Activated CD4-positive, alpha-beta T cell treated with anti-CD3 and anti-CD28 coated beads, Interleukin-2, amount 50 U/mL, for 1 hour (primary cell): ENCODE measurements around the gene ANXA1.

Experiments used
- DNase-seq: peaks from one replicate; pipeline ENCODE4 v3.0.0-alpha.2; 2020

The ANXA1 gene

DNA sequence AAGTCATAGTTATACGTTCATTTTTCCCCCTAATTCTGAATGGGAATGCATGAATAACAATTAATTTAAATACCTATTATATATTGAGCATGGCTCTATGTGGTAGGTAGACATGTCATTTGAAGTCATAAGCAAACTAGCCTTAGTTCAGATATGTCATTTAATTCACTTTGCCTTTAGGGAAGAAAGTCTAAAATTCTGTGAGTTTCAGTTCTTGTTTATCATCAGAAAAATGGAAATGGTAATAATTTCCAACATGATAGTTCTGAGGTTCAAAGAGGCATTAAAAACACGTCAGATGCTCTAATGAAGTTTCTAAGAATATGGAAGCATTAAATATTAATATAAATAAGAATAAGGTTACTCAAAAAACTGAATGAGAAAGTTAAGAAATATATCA is 13.1 kb upstream of the ANXA1 start:
- no peak for DNase-seq

DNA sequence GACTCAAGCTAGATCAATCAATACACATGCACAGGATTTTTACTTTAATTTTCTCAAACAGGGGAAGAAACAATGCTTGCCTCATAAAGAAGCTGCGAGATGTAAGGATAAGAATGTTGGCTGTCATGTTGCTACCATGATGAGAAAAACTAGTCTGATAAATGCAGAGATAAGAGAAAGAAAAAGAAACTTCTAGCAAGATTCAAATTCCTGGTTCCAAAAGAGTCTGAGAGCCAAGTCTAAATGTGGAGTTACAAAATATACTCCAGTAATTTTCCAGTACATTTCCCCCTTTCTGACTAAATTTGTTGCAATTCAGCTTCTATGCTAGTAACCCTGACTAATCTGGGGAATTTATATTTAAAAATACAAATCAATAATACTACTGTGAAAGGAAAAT is 10.4 kb upstream of the ANXA1 start:
- no peak for DNase-seq

DNA sequence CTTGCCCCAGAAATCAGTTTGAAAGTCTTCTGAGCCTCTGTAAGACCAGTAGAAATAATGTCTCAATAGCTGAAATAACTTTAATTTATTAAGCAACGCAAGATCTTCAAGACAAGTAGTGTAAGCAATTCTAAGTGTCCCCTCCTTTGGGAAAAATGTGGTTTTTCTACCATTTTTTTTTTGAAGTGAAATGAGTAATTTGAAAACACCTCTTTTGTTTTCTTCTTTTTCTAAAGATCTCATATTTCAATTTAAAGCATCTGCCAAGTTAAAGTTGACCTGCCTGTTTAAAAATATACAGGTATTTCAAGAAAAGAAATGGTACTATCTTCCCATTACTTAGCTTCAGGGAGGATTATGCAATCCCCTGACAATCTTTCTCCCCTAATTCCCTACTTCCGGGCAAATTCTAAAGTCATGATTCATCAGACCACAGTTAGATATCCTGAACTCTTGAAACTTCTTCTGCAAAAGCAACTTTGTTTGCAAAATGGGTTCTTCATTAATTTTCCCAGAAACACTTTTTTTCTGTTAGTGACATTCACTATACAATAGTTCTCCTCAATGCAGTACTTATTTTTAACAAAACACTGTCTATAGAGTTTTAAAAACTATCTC is 7.8 kb upstream of the ANXA1 start:
- DNase-seq: no peak

DNA sequence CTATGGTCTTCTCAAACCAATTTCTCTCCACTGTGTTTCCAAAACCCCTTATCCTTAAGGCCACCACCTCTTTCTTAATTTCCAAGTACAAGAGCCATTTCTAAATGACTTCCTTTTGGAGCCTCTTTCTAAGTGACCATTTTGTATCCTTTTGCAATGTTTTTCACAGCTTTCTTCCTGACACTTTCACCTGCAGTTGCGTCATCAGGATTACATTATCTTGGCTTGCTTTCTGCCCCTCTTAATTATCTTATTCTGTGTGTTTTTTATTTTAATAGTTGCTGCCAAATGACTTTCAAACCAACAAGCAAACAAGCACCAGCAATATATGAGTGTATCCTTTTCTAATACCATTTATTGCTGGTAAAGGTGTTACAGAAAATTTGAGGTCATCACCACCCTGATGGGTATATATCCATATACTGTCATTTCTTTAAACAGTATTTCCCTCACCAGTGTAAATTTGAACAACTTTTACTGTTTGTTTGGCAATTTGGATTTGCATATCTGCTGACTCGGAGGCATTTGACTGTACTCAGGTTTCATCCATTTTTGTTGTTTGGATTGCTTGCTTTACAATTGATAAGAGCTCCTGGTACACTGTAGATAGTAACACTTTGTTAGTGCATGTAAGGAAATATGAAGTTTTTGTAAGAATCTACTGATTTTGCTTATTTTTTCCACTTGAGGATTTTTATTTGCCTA is 5.4 kb upstream of the ANXA1 start:
- no peak for DNase-seq

DNA sequence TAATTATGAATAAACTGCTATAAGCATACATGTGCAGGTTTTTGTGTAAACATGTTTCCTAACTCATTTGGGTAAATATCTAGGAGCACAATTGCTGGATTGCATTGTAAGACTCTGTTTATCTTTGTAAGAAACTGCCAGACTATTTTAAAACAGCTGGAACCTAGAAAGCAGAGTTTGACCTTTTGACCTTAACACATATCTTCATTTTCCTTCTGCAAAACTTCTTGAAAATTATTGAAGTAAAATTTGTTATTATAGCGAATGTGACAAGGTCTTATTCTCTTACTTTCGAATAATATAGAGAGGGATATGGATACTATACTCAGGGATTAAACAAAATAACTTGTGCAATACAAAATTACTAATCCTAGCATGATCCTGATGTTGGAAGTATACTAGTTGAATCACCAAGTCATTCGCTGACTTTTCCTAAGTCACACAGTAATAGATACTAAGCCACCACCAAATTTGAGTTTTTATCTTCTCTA is 3.2 kb upstream of the ANXA1 start:
- DNase-seq: no peak

DNA sequence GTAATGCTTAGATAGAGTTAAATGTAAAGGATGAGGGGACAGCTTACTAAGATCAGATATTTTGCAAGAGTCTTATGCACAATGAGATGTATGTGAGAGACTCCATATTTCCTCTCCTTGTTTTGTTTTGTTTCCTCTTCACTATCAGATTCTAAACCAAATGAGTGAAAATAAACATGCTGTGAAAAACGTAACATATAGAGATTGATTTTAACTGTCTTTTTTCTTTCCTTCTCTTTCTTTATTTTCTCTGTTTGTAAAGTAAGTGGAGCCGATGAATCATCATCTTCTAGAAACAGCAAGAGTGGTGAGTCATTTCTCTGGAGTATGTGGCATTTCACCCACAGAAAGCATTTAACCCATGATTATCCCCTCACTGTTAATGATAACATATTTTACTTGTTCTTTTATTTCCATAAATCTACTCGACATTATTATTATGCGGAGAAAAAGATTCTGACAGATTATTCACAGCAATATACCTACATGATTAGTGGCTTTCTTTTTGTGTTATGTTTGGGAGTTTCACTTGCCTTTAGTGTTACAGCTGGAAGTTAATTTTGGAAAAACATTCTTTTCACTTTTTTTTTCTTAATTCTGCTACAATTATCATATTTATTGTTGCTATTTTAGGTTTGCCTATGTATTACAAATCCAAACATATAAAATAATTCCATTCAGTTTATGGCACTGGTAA is 2.1 kb upstream of the ANXA1 start:
- no peak for DNase-seq

DNA sequence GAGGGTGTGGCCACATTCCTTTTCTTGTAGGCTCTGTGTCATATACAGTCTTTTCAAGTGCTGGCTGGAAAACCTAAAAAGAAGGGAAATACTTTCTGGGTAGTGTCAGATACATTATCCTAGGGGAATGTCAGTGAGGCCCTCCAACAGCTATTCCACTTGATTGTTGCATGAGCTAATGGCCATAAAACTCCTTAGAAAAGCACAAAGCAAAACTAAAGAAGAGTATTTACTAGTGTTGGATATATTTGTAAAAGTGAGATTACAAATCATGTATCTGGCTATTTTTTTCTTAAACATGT is 829 bp downstream of the ANXA1 start:
- DNase-seq: no peak

DNA sequence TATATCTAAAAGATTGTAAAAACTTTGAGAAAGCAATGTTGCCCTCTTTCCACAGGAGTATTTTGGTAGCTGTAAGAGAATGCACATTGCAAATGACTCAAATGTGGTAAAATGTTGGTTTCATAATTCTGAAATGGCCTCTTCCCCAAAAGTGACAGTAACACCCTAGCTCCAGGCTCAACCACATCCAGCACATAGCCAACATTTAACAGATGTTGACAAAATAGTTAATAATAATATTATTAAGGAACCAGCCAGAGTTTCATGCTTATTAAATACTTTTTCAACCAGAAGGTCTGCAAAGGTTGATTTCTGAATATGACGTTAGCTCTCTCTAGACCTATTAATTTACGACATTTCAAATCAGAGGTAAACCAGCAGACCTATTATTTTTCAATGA is 1.3 kb downstream of the ANXA1 start:
- no peak for DNase-seq

DNA sequence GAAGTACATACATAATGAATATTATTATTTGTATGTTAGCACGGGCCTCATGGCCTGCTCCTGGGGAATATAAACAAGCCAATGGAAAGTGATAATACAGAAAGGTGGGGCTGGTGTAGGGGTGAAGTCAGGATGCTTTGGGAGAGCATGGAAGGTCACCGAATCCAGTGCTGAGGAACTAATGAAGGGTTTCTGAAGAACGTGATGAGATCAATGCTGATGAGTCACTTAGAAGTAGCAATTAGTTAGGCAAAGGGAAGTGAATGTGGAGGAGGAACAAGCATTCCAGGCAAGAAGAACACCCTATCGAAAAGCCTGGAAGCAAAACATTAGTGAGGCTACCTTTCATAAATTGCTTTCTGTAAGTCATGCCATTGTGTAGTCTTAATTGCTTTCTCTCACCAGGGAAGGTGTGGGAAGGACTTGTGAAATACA is 2.1 kb downstream of the ANXA1 start:
- DNase-seq: no peak

DNA sequence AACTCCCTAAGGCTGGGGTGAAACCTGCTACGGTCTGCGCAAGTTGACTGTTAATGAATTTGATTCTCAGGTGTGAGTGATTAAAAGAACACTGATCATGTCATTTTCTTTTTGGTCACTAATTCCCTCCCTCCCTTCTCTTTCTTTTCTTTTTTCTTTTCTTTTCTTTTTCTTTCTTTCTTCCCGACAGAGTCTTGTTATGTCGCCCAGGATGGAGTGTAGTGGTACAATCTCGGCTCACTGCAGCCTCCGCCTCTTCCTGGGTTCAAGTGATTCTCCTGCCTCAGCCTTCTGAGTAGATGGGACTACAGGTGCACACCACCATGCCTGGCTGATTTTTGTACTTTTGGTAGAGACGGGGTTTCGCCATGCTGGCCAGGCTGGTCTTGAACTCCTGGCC is 2.6 kb downstream of the ANXA1 start:
- no peak for DNase-seq

DNA sequence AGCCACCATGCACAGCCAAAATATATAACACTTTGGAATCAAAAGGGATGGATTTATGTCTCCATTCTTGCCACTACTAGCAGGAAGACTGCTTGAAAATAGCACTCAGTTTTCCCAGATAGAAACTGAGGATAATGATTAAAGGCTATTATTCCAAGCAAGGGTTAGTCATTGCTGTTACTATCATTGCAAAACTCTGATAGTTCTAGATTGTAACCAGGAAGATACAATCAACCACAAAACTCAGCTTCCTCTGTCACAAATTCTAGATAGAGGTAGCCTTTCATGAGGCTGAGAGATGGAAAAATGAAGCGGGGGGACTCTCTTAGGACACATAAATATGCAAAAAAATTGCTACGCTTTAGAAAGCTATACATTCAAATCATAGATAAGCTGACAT is 3.1 kb downstream of the ANXA1 start:
- no peak for DNase-seq

DNA sequence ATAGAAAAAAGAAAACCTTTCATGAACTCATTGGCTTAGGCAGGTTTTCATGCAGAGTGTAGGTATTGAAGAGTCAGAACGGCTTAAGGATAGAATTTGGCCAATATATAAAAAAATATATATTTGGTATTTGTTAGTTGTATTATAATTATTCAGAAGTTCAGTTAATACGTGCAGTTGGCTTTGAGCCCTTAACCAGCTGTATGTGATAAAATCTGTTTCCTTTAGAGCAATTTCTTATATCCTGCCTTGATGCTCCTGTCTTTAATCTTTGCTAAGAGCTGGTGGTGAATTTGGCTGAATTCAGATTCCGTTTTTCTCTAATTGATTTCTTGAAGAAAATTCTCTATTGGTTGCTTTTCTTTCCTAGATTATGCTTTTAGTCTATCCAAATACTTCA is 3.7 kb downstream of the ANXA1 start:
- DNase-seq: no peak

DNA sequence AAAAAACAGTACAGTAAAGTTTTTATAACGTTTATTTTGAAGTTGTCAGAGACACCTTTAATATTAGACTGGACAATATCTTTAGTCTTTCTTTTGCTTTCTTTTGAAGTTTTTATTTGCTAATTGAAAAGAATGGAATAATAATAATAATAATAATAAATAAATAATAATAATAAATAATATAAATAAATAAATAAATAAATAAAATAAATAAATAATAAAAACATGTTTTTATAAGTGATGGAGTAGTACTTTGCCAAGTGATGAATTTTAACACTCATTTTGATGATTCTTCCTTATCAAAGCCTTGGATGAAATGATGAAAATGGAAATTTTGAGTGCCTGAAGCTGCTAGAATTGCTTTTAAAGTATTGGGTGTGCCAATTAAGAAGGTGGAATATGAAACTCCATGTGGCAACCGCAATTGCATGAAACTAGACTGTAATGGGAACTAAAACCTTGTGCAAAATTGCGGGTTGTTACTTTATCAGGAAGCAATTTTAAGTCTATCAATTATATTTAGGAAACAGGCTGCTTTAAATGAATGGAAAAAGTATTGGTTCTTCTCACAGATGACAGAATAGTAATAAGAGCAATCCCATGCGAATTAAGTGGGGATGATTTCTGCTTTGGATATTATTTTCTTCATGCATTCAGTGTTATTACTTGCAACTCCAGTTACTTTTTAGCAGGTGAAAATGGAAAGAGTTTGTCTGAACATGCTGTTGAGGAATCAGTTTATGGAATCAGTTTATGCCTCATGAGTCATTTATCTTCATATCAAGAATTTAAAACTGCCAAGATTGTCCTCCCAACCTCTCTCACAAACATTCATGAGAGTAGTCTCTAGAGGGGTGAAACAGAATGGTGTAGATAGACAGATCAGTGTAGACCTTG is 4.6 kb downstream of the ANXA1 start:
- no peak for DNase-seq

DNA sequence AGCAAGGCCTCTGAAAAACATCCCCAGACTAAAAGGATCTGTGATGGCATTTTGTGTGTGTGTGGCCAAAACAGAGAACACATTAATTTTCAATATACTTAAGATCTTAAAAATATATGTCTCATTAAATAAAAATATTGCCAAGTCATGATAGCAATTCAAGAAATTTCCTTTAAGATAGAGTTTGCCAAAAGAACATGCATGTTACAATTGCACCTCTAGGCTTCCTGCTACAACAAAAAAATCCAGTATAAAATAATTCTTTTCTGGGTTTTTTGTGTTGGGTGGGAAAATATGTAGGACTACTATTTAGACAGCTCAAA is 5.2 kb downstream of the ANXA1 start:
- no peak for DNase-seq

DNA sequence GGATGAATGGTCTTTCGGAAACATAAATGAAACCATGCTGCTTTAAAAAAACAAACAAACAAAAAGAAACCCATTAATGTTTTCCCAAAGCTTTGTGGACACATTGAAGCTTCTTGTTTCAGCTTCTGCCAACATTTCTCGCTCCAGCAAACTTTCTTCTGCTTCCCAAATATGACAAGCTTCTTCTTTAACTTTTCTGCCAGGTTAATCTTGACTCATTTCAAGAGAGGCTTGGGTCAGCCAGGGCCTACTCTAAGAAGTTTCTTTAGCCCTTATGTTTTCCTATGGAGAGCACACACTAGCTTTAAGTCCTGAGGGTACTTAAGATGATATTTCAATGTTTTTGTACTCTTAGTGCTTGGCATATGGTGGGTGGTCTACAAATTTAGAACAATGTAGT is 6.1 kb downstream of the ANXA1 start:
- DNase-seq: no peak

DNA sequence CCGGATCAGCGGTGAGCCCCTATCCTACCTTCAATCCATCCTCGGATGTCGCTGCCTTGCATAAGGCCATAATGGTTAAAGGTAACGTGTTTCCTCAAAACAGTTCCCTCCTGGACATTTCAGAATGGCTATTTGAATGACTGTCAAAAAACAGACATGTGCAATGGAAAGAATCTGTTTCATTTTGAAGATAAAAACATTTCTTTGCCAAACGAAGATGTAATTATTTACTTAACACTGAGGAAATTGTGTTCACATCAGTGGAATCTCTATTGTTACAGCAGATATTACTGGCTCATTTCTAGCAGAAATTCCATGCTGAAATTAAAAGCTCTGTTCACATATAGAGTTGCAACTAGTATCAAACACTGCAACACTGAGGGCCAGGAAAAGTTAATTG is 7.1 kb downstream of the ANXA1 start:
- no peak for DNase-seq

DNA sequence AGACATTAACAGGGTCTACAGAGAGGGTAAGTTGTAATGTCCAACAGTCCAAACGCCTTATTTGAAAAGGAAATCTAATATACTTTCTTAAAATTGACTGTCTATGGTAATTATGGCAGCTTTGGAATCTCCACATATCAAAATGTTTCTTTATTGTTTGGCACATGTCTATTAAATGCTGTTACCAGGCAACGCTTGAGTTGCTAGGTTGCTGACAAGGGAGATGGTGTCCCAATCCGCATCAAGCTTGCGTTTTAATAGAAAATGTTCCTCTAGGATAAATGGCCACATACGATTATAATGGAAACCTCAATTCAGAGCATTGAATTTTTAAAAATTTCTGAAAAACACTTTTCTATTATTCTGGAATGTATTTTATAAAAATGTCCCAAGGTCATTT is 9.2 kb downstream of the ANXA1 start:
- DNase-seq: no peak

DNA sequence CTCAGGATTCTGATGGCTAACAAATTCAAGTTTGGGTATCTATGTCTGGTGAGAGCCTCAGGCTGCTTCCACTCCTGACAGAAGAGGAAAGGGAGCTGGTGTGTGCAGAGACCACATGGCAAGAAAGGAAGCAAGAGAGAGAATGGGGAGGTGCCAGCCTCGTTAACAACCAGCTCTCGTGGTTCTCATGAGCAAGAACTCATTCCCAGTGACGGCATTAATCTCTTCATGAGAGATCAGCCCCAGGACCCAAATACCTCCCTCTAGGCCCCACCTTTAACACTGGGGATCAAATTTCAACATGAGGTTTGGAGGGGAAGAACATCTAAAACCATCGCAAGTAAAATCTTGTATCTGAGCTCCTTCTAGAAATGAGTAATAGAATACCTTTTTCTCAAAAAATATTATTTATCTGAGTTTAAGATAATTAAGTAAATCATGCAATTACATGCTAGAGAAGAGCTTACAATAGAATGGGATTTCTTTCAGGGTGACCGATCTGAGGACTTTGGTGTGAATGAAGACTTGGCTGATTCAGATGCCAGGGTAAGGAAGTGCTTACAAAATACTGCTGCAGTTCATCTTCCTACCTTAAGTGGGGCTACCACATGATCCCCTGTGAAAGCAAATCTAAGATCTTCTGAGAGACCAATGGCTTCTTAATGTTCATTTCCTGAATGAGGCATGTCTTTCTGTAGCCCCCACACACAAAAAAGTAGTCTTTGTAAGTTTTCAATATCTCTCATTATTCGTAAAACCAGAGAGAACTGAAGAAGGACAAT is 11.5 kb downstream of the ANXA1 start:
- DNase-seq: no peak

DNA sequence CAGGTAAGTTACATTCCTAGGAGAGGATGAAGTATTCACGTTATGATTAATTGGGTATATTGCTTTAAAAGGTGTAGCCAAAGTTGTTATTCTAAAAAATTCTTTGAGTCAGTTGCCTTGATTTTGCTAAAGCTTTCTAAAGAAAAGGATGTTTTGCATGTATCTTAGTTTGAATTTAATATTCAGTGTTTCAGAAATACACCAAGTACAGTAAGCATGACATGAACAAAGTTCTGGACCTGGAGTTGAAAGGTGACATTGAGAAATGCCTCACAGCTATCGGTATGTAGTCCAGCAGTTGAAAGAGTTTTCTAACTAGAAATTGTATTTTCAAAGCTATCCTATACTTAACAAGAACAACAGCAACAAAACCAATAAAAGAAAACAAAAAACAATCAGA is 14.2 kb downstream of the ANXA1 start:
- DNase-seq: no peak

DNA sequence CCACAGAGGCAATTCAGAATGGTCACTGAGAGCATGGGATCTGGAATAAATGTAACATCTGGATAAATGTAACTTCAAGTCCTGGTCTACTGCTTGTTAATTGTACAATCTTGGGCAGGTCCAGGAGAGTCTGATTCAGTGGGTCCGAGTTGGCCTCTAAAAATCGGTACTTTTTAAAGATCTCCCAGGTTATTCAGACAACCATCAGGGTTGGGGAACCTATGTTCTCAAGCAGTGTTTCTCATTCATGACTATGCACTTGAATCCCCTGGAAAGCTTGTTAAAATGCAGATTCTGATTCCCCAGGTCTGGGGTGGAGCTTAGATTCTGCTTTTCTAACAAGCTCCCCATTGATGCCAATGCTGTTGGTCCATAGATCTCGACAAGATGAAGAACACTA is 14.8 kb downstream of the ANXA1 start:
- no peak for DNase-seq

DNA sequence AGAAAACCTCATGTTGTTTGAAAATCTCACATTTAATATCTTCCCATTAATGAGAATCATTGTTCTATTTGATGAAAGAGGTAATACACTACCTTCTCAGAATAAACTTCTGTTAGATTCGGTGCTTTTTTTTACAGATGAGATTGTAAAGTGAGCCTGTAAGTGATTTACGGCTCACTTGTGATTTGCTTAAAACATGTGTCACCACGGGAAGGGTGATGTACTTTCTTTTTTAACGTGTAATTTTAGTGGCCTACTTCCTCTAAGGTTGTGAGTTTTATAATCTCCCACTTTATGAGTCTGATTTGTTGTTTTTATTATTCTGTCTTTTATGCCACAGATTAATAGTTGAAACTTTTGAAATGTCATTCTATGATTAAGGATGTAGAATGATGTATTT is 15.9 kb downstream of the ANXA1 start:
- no peak for DNase-seq

DNA sequence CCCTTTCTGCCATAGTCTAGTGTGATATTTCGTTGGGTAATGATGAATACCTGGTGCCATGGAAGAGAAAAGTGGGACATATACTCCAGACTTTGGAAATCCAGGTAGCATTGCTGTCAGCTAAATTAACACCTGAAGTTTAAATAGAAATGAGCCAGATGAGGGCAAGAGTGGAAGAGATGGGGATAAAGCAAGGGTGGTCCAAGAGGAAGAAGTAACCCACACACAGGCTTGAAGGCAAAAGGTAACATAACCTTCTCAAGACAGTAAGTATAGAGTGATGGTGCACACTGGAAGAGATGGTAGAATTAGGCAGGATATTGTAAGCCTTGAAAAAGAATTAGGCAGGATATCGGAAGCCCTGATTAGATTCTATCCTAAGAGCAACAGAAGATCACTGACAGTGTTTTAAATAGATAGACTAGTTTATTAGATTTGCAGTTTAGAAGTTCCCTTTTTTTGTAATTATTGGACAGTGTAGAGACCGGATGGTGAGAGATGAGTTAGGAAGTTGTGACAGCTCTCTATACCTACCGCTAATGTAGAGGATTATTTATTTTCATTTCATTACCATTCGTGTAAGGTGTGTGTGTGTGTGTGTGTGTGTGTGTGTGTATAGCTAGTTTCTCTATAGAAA is 16.8 kb downstream of the ANXA1 start:
- no peak for DNase-seq
